HCT116 (cell line): ENCODE results near the gene RAET1E.

Source experiments
- CEBPB ChIP-seq: IDR thresholded peaks from 2 replicates; pipeline ENCODE4 v1.6.1; 2012; ENCODE audit warnings: low read depth
- EZH2 ChIP-seq: fragments of 200-600 bp; sonication (generic); IDR thresholded peaks from 2 replicates; pipeline ENCODE4 v1.6.1; 2017; ENCODE audit warnings: antibody characterized with exemption, mixed run types
- POLR2AphosphoS5 ChIP-seq: IDR thresholded peaks from 2 replicates; pipeline ENCODE4 v1.6.1; 2011; ENCODE audit warnings: mild to moderate bottlenecking, low read depth, low read length, moderate library complexity
- SP1 ChIP-seq: IDR thresholded peaks from 2 replicates; pipeline ENCODE4 v1.6.1; 2012; ENCODE audit warnings: low read depth
- TF ChIP-seq, protein P1 (sequence below), 3 experiments: fragments of 200-600 bp in 1 of 3; sonication (generic) in 1 of 3; IDR thresholded peaks in 2 of 3; conservative IDR thresholded peaks in 1 of 3; 2 replicates each; pipeline ENCODE4 v1.5.1; 2012 to 2017; ENCODE audit warnings: low read depth in 2 of 3, low read length in 2 of 3, antibody characterized with exemption in 1 of 3, borderline replicate concordance in 1 of 3, control low read depth in 1 of 3, mild to moderate bottlenecking in 1 of 3, mixed read lengths in 1 of 3, mixed run types in 1 of 3, moderate library complexity in 1 of 3; ENCODE audit not compliant: insufficient read depth in 1 of 3
- TF ChIP-seq, protein P2 (sequence below): IDR thresholded peaks from 2 replicates; pipeline ENCODE4 v1.6.1; 2012; ENCODE audit warnings: low read depth

DNA sequence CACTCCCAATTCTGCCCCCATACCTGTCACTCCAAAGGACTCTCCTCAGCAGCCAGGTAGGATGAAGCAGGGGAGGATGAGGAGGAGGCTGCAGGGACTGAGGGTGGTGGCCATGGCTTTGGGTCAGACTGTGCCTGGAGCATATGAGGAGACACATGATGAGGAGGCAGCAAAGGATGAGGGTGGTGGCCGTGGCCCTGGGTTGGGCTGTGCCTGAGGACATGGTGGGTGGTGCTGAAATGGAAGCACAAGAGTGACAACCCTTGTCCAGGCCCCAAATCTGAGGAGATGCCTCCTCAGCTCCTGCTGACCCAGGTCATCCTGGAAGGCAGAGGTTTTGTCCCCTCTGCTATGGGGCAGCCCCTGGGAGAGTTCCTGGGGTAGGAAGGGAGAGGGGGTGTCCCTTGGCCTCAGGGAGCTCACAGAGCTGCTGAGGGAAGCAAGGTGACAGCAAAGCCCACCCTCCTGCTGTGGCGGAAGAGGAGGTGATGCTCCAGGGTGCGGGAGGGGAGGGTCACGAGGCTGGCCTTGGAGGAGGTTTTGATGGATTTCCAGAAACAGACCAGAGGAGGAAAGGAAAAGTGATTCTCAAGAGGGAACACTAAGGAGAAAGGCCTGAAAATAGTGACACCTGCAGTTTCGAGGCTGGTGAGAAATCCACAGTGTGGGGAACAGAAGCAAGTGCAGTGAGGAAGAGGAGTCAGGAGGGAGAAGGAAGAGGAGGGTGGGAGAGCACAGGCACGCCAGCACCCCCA lies 20.4 kb upstream of the RAET1E start:
- TF ChIP-seq SP1 (no peak), CEBPB (no peak), POLR2AphosphoS5 (no peak), EZH2 (no peak)
- TF ChIP-seq, protein P1, sequence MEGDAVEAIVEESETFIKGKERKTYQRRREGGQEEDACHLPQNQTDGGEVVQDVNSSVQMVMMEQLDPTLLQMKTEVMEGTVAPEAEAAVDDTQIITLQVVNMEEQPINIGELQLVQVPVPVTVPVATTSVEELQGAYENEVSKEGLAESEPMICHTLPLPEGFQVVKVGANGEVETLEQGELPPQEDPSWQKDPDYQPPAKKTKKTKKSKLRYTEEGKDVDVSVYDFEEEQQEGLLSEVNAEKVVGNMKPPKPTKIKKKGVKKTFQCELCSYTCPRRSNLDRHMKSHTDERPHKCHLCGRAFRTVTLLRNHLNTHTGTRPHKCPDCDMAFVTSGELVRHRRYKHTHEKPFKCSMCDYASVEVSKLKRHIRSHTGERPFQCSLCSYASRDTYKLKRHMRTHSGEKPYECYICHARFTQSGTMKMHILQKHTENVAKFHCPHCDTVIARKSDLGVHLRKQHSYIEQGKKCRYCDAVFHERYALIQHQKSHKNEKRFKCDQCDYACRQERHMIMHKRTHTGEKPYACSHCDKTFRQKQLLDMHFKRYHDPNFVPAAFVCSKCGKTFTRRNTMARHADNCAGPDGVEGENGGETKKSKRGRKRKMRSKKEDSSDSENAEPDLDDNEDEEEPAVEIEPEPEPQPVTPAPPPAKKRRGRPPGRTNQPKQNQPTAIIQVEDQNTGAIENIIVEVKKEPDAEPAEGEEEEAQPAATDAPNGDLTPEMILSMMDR (IDR thresholded peaks at IDR 0.05 in 2 of 3, conservative IDR thresholded peaks at IDR 0.05 in 1 of 3; ENCODE audit: borderline replicate concordance in 1 of 3, insufficient read depth in 1 of 3, low read depth in 2 of 3, low read length in 2 of 3), result no peak
- TF ChIP-seq, protein P2, sequence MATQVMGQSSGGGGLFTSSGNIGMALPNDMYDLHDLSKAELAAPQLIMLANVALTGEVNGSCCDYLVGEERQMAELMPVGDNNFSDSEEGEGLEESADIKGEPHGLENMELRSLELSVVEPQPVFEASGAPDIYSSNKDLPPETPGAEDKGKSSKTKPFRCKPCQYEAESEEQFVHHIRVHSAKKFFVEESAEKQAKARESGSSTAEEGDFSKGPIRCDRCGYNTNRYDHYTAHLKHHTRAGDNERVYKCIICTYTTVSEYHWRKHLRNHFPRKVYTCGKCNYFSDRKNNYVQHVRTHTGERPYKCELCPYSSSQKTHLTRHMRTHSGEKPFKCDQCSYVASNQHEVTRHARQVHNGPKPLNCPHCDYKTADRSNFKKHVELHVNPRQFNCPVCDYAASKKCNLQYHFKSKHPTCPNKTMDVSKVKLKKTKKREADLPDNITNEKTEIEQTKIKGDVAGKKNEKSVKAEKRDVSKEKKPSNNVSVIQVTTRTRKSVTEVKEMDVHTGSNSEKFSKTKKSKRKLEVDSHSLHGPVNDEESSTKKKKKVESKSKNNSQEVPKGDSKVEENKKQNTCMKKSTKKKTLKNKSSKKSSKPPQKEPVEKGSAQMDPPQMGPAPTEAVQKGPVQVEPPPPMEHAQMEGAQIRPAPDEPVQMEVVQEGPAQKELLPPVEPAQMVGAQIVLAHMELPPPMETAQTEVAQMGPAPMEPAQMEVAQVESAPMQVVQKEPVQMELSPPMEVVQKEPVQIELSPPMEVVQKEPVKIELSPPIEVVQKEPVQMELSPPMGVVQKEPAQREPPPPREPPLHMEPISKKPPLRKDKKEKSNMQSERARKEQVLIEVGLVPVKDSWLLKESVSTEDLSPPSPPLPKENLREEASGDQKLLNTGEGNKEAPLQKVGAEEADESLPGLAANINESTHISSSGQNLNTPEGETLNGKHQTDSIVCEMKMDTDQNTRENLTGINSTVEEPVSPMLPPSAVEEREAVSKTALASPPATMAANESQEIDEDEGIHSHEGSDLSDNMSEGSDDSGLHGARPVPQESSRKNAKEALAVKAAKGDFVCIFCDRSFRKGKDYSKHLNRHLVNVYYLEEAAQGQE, result no peak
